Vagina (tissue), 2 donors: ENCODE measurements around the gene OR10AD1.

Experiments used
- CTCF ChIP-seq, 3 experiments: fragments of 450-650 bp in 2 of 3; fragments of 200-600 bp in 1 of 3; sonication (generic) in 1 of 3; IDR thresholded peaks; one replicate each; pipeline ENCODE4 v1.5.1; 2017 to 2019; ENCODE audit warnings: antibody characterized with exemption in 3 of 3, mild to moderate bottlenecking in 2 of 3, moderate library complexity in 2 of 3
- POLR2A ChIP-seq, 2 donors: fragments of 450-650 bp; IDR thresholded peaks; one replicate each; pipeline ENCODE4 v1.6.1; 2017; ENCODE audit warnings: antibody characterized with exemption in 2 of 2, mild to moderate bottlenecking in 2 of 2, moderate library complexity in 2 of 2
- POLR2AphosphoS5 ChIP-seq, 2 donors: sonication (generic); formaldehyde crosslinking; IDR thresholded peaks; one replicate each; pipeline ENCODE4 v1.9.0; 2017; ENCODE audit warnings: antibody characterized with exemption in 2 of 2, mild to moderate bottlenecking in 2 of 2, low read depth in 1 of 2; ENCODE audit not compliant: insufficient read depth in 1 of 2

- TF ChIP-seq POLR2AphosphoS5 (IDR thresholded peaks at IDR 0.05; ENCODE audit: insufficient read depth in 1 of 2, low read depth in 1 of 2) (no peak), POLR2A (IDR thresholded peaks at IDR 0.05) (no peak), CTCF (IDR thresholded peaks at IDR 0.05) (no peak)
Measured at GRCh38 chr12:48216785-48217184, 13.7 kb upstream of the OR10AD1 start.
